TTC549 (cell line): ENCODE data around the gene DMGDH.
"Not testable (repeated sequence)": the region's sequence is repeated elsewhere in the genome, so short reads cannot be mapped to it uniquely, and the experiment has no call there.

Experiments used
- FAIRE-seq: peaks from 2 replicates; lab custom pipeline; 2012; peaks lifted over from hg19 to GRCh38; lab: Jason Lieb, UNC

DMGDH gene

DNA sequence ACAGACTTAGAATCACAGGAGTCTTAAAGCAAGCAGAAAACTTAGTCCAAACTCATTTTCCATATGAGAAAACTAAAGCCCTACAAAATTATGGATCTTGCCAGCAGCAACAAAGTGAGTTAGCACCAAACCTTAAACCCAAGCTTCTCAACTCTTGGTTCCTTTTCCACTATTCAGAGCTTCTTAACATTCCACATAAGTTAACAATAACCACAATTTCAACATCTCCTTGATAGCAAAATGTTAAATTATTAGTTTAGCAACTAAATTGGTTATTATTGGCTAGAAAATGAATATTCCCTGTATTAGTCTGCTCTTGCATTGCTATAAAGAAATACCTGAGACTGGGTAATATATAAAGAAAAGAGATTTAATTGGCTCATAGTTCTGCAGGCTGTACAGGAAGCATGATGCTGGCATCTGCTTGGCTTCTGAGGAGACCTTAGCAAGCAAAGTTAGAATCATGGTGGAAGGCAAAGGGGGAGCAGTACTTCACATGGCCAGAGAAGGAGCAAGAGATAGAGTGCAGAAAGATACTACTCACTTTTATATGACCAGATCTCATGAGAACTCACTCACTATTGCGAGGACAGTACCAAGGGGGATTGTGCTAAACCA, 58.1 kb downstream of the DMGDH start:
- FAIRE-seq: no peak

DNA sequence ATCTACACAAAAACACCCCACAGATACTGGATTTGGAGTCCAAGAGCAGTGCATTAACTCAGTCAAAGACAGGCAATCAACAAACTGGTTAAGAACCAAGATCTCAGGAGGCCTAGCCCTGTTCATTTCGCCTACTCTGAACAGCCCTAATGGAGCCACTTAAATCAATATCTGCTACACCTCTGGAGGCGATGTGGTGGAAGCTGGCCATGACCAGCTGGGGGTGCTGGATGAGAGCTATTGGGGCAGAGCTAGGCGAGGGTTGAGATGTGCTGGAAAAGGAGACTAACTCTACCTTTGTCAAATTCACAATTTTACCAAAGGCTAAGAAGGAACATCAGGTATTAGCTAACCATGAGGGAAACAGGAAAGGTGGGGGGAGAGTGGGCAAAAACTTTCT, 61.1 kb downstream of the DMGDH start:
- no peak for FAIRE-seq

DNA sequence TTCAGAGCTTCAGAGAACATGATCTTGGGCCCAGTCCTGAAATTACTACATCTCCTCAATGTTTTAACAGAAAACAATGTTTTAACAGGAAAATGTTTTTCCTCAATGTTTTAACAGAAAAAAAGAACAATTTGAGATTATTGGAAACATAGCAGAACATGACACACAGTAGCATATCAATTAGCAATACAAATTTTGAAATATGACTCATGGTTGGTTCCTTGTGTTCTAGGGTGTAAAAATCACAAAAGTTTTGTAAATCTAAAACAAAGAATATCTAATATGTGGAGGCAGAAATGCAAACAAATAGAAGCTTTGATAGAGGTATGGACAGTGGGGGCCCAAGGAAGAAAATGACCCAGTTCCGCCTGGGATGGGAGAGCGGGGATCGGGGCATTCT, 61.6 kb downstream of the DMGDH start:
- no peak for FAIRE-seq

DNA sequence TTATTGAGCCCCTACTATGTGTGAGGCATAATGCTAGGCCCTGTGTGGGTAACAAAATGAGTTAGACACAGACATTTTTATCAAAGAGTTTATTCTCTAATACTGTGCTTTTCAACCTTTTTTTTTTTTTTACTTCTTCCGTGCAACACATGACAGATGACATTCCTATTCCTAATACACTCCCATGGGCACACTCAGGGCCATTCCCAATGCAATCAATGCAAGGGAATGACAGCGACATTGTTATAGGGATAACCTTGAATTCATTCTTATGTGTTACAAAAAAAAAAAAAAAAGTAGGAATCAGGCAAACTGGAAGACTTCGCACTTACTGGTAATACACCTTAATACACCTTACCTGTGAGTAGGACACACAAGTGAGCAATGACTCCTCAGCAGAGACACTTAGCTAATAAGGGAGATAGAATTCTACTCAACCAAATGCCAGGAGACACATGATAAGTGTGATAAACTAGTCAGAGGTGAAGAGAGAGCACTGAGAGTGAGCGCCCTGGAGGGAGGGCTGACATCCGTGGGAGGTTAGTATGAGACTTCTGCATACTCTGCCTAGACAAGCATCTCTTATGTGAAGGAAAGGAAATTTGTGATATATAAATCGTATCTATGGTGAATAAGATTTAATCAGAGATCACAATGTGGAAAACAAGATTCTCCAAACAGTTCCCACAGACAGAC, 63.4 kb downstream of the DMGDH start:
- FAIRE-seq: no peak

DNA sequence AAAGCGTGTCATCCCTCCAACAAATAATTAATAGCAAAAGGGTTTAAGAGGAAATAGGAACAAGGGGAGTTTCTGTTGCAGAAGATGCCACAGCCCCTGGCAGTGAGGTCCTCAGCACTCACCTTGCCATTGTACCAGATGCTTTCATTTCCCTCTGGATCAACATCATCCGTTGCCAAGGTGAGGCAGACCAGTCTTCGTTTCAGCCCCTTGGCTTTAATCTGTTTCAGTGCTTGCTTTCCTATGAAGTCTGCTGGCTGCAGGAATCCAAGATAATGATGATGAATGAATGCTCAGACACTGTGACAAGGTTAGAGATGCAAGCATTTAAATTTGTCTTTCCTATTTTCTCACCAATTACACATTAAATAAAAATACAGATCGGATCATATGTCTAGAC, 64.3 kb downstream of the DMGDH start:
- no peak for FAIRE-seq

DNA sequence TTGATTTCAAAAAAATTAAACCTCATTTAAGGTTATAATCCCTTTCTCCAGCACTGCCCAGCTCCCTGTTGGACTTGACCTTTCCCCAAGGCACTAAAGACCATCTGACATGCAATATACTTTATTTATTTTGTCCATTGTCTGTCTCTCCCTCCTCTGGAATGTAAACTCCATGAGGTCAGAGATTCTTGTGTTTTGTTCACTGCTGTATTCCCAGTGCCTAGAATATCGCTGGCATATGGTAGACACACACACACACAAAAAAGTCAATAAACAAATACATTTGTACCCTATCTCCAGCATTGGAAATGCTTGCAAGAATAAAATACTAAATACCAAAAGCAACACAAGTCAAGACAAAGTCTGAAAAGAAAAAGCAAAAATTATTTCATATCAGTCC, 67.1 kb downstream of the DMGDH start:
- no peak for FAIRE-seq

DNA sequence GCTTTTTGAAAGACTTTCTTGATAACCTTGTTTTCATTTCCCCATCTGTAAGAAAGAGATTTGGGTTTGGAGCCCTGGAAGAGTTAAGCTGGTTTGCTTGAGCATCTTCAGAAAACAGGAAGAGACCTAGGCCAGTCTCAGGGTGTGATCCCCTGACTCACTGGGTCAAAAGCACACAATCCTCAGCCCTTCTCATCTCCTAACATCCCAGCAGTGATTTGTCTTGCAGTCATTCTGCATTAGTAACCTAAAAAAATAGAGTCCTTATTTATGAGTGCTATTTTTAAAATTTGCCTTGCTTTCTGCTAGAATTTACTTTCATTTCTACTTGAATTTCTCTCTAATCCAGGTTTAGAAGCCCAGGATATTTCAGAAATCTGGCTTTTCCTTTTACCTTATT, 68.0 kb downstream of the DMGDH start:
- no peak for FAIRE-seq

DNA sequence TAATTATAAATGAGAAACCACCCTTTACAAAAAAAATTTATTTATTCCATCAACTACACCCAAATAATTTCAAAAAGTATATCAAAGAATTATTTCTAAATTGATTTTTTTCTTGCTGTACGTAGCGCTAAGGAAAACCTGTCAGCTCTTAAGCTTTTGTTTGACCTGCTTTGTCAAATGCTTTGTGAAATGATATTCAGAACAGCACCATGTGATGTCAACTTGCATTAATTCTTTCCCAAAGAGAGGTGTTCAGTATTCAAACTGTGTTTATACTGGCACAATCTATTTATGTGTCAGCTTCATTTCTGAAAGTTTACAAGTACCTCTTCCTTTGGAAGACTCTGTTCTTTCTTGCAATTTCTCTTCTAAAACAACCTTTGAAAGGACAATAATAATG, 72.4 kb downstream of the DMGDH start:
- no peak for FAIRE-seq

DNA sequence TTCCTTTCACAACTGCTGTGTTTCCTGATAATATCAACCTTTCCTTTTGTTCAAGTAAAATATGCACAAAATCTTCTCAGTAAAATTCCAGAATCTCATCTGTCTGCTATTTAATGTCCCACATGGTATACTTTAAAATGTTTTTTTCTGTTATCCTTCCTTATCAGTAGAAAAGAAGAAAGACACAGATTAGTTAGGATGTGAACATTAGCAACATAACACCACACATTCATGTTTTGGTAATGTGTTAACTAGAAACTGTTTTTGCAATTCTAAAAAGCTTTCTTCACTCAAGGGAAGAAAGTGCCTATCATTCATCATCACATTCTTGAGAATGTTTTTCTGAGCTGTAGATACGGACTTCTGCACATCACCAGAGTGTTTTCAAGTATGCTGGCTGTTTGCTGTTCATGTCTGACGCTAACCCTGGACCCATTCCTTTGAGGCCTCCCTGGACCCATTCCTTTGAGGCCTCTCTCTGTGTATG, 73.9 kb downstream of the DMGDH start:
- FAIRE-seq: no peak

DNA sequence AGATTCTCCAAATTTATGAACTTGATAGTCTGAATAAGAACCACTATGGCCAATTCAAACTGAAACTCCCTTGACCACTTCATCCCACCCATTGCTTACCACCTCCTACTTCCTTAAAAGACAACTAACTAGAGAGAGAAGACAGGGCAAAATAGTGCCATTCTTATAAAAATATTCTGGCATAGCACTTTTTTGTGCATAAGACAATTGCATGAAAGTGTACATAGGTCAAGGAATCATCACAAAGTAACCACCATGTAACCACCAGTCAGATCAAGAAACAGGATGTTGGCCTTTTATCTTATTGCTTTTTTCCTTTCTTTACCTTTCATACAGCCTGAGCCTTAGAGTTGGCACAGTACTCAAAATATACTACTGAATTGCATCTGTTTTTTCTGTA, 76.3 kb downstream of the DMGDH start:
- FAIRE-seq: no peak

DNA sequence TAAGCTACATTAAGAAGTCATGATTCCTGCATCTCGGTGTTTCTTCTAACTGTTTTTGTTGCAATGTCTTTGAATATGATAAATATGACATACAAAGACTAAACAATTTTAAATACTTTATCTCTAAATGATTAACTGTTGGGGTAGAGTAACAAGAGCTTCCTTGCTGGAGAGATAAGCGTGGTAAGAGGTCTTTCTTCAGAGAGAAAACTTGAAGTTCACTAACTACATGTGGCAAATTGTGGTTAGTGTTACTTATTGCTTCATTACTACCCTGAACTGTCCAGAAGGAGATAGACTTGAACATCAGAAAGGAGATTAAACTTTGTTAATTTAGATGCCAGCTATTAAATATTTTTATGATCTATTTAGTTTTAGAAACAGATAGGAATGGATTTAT, 77.3 kb downstream of the DMGDH start:
- FAIRE-seq: no peak

DNA sequence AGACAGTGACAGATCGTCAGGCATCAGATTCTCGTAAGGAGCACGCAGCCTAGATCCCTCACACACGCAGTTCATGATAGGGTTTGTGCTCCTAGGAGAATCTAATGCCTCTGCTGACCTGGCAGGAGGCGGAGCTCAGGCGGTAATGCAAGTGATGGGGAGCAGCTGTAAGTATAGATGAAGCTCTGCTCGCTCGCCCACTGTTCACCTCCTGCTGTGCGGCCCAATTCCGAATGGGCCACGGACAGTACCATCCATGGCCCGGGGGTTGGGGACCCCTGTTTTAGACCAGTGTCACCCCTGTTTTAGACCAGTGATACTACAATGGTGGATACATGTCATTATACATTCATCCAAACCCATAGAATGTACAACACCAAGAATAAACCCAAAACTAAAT, 80.4 kb downstream of the DMGDH start:
- FAIRE-seq: no peak

DNA sequence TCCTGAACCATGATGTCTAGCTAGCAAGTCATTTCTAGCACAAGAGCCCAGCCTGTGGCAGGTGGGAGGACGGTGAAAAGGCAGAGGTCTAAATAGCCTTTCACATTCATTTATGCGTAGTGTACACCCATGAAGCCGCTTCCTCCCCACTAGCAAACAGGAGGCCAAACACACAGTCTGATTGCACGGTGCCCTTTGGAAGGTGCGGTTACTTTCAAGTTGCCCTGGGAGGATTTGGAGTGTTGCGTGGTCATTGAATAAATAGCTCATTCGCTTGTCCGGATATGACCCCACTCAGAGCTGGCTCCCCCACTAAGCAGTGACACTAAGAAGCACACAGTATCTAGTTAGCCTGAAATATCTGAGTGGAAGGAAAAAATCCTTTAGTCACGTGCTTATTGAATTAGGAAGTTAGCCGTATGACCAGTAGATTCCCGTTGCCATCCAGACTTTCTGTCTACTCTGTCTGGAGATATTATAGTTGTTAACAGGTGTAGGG, 83.7 kb downstream of the DMGDH start:
- no peak for FAIRE-seq

DNA sequence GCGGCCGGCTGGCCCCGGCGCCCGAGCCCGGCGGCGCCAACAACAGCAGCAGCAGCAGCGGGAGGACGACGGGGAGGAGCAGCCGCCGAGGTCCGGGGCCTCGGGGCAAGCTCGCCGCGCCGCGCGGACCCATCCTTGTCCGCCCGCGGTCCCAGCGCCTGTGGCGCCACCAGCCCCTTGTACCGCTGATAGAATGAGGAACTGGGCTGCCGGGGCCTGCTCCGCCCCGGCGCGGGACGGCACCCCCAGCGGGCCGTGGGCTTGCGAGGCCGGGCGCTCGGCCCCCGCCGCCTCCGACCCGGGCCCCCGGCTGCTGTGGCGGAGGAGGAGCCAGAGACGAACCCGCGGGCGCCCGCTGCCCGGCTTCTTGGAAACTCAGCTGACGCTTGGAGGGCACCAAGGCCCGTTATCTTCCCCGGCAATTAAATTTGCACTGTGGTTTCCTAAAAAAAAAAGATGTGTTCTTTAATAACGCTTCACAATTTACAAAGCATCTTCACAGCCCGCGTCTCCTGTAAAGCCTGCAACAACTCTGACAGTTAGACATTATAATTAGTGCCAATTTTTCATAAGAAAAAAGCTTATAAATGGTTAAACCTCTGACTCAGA, 84.3 kb downstream of the DMGDH start, which contains the start of gene ARSB:
TSS of gene ARSB (minus strand) at position 195 of the 609 bp plus-strand sequence. CDS start at position 133, 62 bp downstream.
- no peak for FAIRE-seq

DNA sequence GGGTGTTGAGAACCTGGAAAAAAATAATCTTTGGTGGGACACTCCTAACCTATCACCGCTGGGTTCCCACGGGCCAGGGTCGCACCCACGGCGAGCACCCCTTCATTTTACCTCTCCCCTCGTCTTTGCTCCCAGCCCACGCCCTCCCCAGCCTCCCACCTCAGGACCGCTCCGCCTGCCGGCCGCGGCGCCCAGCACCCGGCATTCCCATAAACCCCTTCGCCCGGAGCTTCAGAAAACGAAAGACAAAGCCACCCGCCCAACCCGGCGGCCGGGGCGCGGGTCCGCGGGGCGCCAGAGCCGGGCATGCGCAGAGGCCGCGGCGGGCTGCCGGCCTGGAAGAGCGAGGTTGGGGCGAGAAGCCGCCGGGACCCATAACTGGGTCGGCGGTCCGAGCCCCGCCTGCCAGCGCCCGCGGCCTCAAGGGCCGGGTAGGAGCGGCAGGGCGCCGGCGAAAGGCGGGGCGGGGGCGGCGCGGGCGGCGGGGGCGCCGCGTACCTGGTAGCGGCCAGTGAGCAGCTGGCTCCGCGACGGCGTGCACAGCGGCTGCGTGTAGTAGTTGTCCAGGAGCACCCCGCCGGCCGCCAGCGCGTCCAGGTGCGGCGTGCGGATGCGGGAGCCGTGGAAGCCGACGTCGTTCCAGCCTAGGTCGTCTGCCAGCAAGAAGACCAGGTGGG, 84.9 kb downstream of the DMGDH start:
- FAIRE-seq: no peak

DNA sequence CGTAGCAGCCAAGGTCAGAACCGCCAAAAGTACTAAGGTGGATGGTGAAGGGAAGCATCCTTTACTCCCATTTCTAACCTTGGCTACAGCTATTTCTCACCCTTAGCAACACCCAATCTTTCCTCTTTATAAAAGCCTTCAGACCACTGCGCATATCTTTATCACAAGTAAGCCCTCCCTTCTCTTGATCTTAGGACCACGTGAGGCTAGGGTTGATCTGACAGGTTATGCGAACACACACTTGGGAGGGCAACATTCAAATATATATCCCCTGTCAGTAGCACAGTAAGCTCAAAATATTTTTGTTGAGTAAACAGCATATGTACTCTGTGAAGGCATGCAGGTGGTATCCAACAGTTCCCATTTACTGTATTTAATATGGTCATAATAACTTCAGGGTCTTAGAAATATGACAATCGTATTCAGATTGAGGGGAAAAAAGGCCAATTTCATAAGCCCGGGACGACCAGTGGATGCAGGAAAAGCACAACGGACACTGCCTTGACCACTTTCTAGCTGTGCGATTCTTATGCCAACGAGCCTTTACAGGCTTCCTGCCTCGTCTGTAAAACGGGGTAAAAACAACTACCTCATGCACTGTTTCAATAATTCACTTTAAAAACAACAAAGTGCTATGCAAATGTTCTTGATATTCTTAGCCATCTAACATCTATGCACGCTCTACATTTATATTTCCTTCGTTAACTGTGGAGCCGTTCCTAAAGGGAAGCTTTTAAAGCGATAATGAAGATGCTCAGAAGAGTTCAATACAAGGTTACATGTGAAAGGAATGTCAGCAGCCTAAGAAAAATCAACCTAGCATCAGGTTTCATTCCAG, 85.7 kb downstream of the DMGDH start:
- FAIRE-seq: no peak

DNA sequence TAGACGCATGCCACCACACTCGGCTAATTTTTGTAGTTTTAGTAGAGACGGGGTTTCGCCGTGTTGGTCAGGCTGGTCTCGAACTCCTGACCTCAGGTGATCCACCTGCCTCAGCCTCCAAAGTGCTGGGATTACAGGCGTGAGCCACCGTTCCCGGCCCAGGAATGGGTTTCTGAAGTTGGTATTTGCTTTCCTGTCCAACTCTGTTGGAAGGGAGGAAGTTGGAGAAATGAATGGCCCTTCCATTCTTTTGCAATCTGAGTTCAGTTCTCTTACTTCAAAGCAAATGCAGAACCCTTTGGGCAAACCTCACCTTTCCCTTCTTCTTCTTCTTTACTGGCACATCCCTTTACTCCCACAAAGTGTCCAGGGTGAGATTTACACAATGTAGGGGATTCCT, 86.3 kb downstream of the DMGDH start:
- not testable (repeated sequence) for FAIRE-seq

DNA sequence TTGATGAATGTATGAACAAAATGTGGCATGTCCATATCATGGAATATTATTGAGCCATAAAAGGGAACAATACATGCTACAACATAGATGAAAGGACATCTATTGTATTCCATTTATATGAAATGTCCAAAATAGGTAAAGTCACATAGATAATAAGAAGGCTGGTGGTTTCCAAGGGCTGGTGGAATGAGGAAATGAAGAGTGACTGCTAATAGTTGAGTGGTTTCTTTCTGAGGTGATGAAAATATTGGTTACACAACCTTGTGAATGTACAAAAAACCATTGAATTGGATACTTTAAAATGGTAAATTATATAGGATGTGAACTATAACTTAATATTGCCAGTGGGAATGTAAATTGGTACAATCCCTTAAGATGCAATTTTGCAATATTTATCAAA, 89.6 kb downstream of the DMGDH start:
- FAIRE-seq: no peak

DNA sequence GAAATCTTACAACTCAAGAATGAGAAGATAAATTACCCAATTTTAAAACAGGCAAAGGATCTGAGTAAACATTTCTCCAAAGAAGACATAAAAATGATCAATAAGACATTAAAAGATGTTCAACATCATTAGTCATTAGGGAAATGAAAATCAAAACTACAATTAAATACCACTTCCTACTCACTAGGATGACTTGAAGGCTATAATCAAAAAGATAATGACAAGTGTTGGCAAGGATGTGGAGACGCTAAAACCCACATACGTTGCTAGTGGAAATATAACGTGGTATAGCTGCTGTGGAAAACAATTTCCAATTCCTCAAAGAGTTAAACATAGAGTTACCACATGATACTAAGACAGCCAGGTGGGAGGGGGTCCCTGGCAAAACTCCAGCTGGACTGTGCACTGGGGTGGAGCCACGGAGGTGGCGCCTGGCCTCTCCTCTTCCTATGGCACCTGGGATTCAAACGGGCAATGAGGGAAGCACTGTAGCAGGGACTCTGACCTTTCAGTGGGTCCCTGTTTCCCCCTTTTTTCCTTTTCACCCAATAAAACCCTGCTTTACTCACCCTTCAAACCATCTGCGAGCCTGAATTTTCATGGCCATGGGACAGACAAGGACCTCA, 90.2 kb downstream of the DMGDH start:
- FAIRE-seq: no peak

DNA sequence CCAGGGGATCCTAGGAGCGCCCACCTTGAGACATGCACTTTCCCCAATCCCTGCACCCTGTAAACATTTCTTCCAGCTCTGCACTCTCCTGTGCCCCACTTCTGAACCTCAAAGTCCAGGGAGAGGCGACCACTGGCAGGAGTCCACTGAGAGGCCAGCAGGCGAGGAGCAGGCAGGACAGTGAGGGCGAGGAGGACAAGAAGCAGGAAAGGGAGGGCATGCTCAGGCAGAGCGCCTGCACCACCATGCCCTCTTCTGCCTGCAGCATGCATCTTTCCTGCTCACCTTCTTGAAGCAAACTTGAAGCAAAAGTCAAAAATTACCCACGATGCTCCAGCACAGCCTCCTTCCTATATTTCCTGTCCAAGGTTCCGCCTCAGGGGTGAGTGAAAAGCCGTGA, 94.4 kb downstream of the DMGDH start:
- no peak for FAIRE-seq

DNA sequence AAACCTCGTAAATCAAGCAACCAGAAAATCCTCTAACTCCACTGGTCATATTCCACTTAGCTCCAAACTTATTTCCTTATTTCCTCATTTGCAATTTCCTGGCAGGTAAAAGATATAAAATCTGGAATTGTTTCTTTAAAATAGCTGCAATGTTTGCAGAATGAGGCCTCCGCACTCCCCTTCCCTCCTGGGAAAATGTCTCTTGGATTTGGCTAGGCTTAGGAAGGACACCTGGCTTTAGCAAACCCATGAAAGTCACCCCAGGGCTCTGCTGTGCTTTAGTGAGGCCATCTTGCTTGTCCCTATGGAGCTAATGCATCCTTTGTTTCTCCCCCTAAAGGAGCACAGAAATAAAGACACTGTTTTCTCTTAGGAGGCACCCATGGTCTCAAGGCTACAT, 94.9 kb downstream of the DMGDH start:
- FAIRE-seq: no peak

DNA sequence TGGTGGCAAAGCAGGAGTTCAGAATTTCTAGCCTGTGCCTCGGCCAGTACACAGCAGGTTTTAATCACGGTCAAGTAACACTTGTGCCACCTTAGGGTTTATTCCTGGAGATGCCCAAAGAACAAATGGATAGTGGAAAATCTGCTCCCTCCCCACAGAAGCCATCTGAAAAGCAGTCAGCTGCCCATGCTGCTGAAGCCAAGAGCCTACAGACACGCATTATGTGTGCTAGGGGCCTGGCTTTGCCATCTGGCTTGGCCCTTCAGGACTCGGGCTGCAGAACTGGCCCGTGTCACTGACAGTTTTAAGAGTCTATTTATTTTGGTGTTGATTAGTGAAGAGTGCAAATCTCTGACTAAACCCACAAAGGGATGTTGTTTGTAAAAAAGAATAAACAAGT, 95.5 kb downstream of the DMGDH start:
- FAIRE-seq: no peak
